Liver (tissue), 9 donors: ENCODE measurements around the gene PABPC1L. TPM values are rescaled to one million over a fixed set of nuclear protein-coding genes. Genes with fewer than 3 reads are reported as not detected.

ENCODE experiments used
- DNase-seq: peaks from one replicate; pipeline ENCODE4 v3.0.0-alpha.2; 2017; ENCODE audit warnings: low spot score
- H3K27ac ChIP-seq, 2 donors: one replicate each; pipeline ENCODE4 v1.7.0; 2013; ENCODE audit warnings: inconsistent platforms in 2 of 2, low read length in 2 of 2, control low read depth in 1 of 2, low read depth in 1 of 2, mild to moderate bottlenecking in 1 of 2
- H3K27me3 ChIP-seq, 4 donors: one replicate each; pipeline versions ENCODE4 v1.6.1 to v1.7.0; 2013; ENCODE audit warnings: low read length in 3 of 4, inconsistent platforms in 1 of 4, mild to moderate bottlenecking in 1 of 4, moderate library complexity in 1 of 4; ENCODE audit not compliant: control insufficient read depth in 4 of 4, insufficient read depth in 4 of 4
- H3K36me3 ChIP-seq, 4 donors: one replicate each; pipeline versions ENCODE4 v1.6.1 to v1.7.0; 2013; ENCODE audit warnings: low read length in 3 of 4, mild to moderate bottlenecking in 3 of 4, low read depth in 1 of 4, moderate library complexity in 1 of 4; ENCODE audit not compliant: control insufficient read depth in 4 of 4, insufficient read depth in 3 of 4
- H3K4me1 ChIP-seq, 4 donors: one replicate each; pipeline versions ENCODE4 v1.6.1 to v1.7.0; 2013; ENCODE audit warnings: low read length in 3 of 4, mild to moderate bottlenecking in 3 of 4, moderate library complexity in 1 of 4; ENCODE audit not compliant: control insufficient read depth in 4 of 4, insufficient read depth in 4 of 4
- H3K4me3 ChIP-seq, 3 donors: one replicate each; pipeline versions ENCODE4 v1.6.1 to v1.7.0; 2013; ENCODE audit warnings: low read length in 3 of 3, control low read depth in 1 of 3, low read depth in 1 of 3, mild to moderate bottlenecking in 1 of 3
- H3K9ac ChIP-seq, 2 donors: one replicate each; pipeline ENCODE4 v1.7.0; 2013; ENCODE audit warnings: low read length in 2 of 2, mild to moderate bottlenecking in 2 of 2, moderate library complexity in 2 of 2, control low read depth in 1 of 2, low read depth in 1 of 2
- H3K9me3 ChIP-seq, 4 donors: one replicate each; pipeline versions ENCODE4 v1.6.1 to v1.7.0; 2013; ENCODE audit warnings: low read length in 3 of 4; ENCODE audit not compliant: control insufficient read depth in 4 of 4
- EGR1 ChIP-seq, 2 donors: IDR thresholded peaks; 2 replicates each; pipeline ENCODE4 v1.6.1; 2016 to 2018; ENCODE audit warnings: antibody characterized with exemption in 2 of 2, low read depth in 2 of 2
- FOXA1 ChIP-seq: IDR thresholded peaks from 2 replicates; pipeline ENCODE4 v1.6.1; 2016; ENCODE audit warnings: antibody characterized with exemption
- FOXA2 ChIP-seq: IDR thresholded peaks from 2 replicates; pipeline ENCODE4 v1.6.1; 2016; ENCODE audit warnings: antibody characterized with exemption
- GABPA ChIP-seq, 2 donors: IDR thresholded peaks in 1 of 2; conservative IDR thresholded peaks in 1 of 2; 2 replicates each; pipeline ENCODE4 v1.6.1; 2016; ENCODE audit warnings: antibody characterized with exemption in 2 of 2, mild to moderate bottlenecking in 1 of 2, moderate library complexity in 1 of 2
- HNF4A ChIP-seq, 2 donors: conservative IDR thresholded peaks; 2 replicates each; pipeline ENCODE4 v1.6.1; 2016; ENCODE audit warnings: antibody characterized with exemption in 2 of 2, mild to moderate bottlenecking in 2 of 2
- HNF4G ChIP-seq: IDR thresholded peaks from 2 replicates; pipeline ENCODE4 v1.6.1; 2016; ENCODE audit warnings: antibody characterized with exemption
- JUND ChIP-seq, 2 donors: IDR thresholded peaks; 2 replicates each; pipeline ENCODE4 v1.6.1; 2016; ENCODE audit warnings: antibody characterized with exemption in 2 of 2
- MAX ChIP-seq: IDR thresholded peaks from 2 replicates; pipeline ENCODE4 v1.6.1; 2016; ENCODE audit warnings: antibody characterized with exemption
- NR2F2 ChIP-seq: IDR thresholded peaks from 2 replicates; pipeline ENCODE4 v1.6.1; 2016; ENCODE audit warnings: antibody characterized with exemption
- RAD21 ChIP-seq, 2 donors: IDR thresholded peaks; 2 replicates each; pipeline ENCODE4 v1.6.1; 2016; ENCODE audit warnings: antibody characterized with exemption in 2 of 2, mild to moderate bottlenecking in 2 of 2
- RXRA ChIP-seq, 2 donors: IDR thresholded peaks; 2 replicates each; pipeline ENCODE4 v1.6.1; 2017 to 2018; ENCODE audit warnings: antibody characterized with exemption in 2 of 2, mild to moderate bottlenecking in 1 of 2
- SP1 ChIP-seq: IDR thresholded peaks from 2 replicates; pipeline ENCODE4 v1.6.1; 2018; ENCODE audit warnings: antibody characterized with exemption, mild to moderate bottlenecking
- TAF1 ChIP-seq: conservative IDR thresholded peaks from 2 replicates; pipeline ENCODE4 v1.6.1; 2016; ENCODE audit warnings: antibody characterized with exemption, mild to moderate bottlenecking
- YY1 ChIP-seq: IDR thresholded peaks from 2 replicates; pipeline ENCODE4 v1.6.1; 2016; ENCODE audit warnings: antibody characterized with exemption, mild to moderate bottlenecking
- ZBTB33 ChIP-seq: IDR thresholded peaks from 2 replicates; pipeline ENCODE4 v1.6.1; 2016; ENCODE audit warnings: antibody characterized with exemption
- WGBS: extraction: QIAGEN DNeasy Blood & Tissue Kit; methylation state at CpG from one replicate; pipeline ENCODE4 v1.1.7; 2013; 5-methylcytosine and 5-hydroxymethylcytosine counted together
- polyA plus RNA-seq, 2 donors: library from polyadenylated mRNA; stranded (reverse) in 1 of 2; unstranded in 1 of 2; fragments of 200-250 nt in 1 of 2; fragments of >200 nt in 1 of 2; fragmentation: Nextera tagmentation in 1 of 2; extraction: Ambion mirVana in 1 of 2; gene quantifications; one replicate each; pipeline versions ENCODE4 v1.2.1 to v1.2.3, GENCODE V29; 2013 to 2015
- total RNA-seq, 2 donors: library from RNA; depleted of rRNA; stranded (reverse); fragments of >200 nt; gene quantifications; one replicate each; pipeline ENCODE4 v1.2.3, GENCODE V29; 2014
- TF ChIP-seq, protein P1 (sequence below): IDR thresholded peaks from 2 replicates; pipeline ENCODE4 v1.6.1; 2016; ENCODE audit warnings: antibody characterized with exemption
- TF ChIP-seq, protein P2 (sequence below): fragments of 150-350 bp; IDR thresholded peaks from 2 replicates; pipeline ENCODE4 v1.5.1; 2017; ENCODE audit warnings: improper control_type of control experiment, low read depth, low read length; ENCODE audit not compliant: missing input control
- TF ChIP-seq, protein P3 (sequence below): IDR thresholded peaks from 2 replicates; pipeline ENCODE4 v1.6.1; 2016; ENCODE audit warnings: antibody characterized with exemption, mild to moderate bottlenecking
- donor health status: healthy.
- donor health status: healthy.
- donor health status: healthy.
- donor health status: healthy.
- donor health status: healthy.

The PABPC1L gene
- total and polyA plus RNA-seq, 4 donors: 4.7 to 21.0 (median 10.9) TPM

DNA sequence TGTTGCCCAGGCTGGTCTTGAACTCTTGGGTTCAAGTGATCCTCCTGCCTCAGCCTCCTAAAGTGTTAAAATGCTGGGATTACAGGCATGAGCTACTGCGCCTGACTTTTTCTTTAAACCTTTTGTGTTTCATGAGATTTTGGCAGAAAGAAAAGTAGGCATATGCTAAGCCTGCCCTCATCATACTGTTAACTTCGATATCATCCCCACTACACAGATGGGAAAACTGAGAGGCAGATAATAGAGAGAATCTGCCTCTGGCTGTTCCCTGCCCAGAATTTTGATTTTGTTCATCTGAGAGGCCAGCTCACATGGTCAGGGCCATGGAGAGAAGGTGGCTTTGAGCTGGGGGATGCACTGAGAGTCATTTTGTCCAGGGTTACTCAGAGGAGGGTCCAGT lies 7.5 kb downstream of the PABPC1L start:
- no peak for DNase-seq
- Histone ChIP-seq H3K9me3 (no peaks in the 10 kb centered on the region), H3K9ac (no peak overlapping the region), H3K27me3 (no peaks in the 10 kb centered on the region), H3K36me3 (peaks cover 0 to 18% (median 8%) of the 10 kb centered on the region in 4 donors), H3K4me3 (no peak overlapping the region), H3K27ac (no peak overlapping the region), H3K4me1 (no peaks in the 10 kb centered on the region)
- 98% methylated on average over 2 of the region's 2 CpGs for WGBS
- TF ChIP-seq HNF4G (no peak), GABPA (IDR thresholded peaks at IDR 0.05 in 1 of 2, conservative IDR thresholded peaks at IDR 0.05 in 1 of 2) (no peak), RAD21 (IDR thresholded peaks at IDR 0.05) (no peak), ZBTB33 (no peak), YY1 (no peak), FOXA1 (no peak), RXRA (IDR thresholded peaks at IDR 0.05) (no peak), SP1 (no peak), FOXA2 (no peak), JUND (IDR thresholded peaks at IDR 0.05) (no peak), EGR1 (IDR thresholded peaks at IDR 0.05; ENCODE audit: low read depth in 2 of 2) (no peak), HNF4A (conservative IDR thresholded peaks at IDR 0.05) (no peak), MAX (no peak), TAF1 (no peak)
- TF ChIP-seq, protein P1, sequence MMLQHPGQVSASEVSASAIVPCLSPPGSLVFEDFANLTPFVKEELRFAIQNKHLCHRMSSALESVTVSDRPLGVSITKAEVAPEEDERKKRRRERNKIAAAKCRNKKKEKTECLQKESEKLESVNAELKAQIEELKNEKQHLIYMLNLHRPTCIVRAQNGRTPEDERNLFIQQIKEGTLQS: no peak
- TF ChIP-seq, protein P2, sequence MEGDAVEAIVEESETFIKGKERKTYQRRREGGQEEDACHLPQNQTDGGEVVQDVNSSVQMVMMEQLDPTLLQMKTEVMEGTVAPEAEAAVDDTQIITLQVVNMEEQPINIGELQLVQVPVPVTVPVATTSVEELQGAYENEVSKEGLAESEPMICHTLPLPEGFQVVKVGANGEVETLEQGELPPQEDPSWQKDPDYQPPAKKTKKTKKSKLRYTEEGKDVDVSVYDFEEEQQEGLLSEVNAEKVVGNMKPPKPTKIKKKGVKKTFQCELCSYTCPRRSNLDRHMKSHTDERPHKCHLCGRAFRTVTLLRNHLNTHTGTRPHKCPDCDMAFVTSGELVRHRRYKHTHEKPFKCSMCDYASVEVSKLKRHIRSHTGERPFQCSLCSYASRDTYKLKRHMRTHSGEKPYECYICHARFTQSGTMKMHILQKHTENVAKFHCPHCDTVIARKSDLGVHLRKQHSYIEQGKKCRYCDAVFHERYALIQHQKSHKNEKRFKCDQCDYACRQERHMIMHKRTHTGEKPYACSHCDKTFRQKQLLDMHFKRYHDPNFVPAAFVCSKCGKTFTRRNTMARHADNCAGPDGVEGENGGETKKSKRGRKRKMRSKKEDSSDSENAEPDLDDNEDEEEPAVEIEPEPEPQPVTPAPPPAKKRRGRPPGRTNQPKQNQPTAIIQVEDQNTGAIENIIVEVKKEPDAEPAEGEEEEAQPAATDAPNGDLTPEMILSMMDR: no peak
- TF ChIP-seq, protein P3, sequence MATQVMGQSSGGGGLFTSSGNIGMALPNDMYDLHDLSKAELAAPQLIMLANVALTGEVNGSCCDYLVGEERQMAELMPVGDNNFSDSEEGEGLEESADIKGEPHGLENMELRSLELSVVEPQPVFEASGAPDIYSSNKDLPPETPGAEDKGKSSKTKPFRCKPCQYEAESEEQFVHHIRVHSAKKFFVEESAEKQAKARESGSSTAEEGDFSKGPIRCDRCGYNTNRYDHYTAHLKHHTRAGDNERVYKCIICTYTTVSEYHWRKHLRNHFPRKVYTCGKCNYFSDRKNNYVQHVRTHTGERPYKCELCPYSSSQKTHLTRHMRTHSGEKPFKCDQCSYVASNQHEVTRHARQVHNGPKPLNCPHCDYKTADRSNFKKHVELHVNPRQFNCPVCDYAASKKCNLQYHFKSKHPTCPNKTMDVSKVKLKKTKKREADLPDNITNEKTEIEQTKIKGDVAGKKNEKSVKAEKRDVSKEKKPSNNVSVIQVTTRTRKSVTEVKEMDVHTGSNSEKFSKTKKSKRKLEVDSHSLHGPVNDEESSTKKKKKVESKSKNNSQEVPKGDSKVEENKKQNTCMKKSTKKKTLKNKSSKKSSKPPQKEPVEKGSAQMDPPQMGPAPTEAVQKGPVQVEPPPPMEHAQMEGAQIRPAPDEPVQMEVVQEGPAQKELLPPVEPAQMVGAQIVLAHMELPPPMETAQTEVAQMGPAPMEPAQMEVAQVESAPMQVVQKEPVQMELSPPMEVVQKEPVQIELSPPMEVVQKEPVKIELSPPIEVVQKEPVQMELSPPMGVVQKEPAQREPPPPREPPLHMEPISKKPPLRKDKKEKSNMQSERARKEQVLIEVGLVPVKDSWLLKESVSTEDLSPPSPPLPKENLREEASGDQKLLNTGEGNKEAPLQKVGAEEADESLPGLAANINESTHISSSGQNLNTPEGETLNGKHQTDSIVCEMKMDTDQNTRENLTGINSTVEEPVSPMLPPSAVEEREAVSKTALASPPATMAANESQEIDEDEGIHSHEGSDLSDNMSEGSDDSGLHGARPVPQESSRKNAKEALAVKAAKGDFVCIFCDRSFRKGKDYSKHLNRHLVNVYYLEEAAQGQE: no peak

DNA sequence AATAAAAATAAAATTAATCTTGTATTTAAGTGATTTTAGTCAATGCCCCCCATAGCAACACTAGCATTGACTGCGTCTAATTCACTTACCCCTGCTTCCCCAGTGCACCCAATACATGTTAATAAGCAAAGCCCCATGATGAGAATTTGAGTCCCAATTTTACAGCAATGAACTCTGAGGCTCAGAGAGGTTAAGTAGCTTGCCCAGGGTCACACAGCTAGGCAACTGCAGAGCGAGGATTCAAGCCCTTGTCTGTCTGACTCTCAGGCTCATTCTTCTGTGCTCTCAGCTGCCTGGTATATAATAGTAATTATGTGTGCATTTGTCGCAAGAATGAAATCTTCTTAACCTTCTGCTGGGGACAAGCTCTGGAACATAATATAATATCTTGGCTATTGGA lies 8.5 kb downstream of the PABPC1L start:
- WGBS: 98% methylated on average over 3 of the region's 3 CpGs
- TF ChIP-seq, protein P1: no peak
- TF ChIP-seq FOXA1 (no peak), EGR1 (IDR thresholded peaks at IDR 0.05; ENCODE audit: low read depth in 2 of 2) (no peak), FOXA2 (no peak), RXRA (IDR thresholded peaks at IDR 0.05) (no peak), NR2F2 (no peak), HNF4A (conservative IDR thresholded peaks at IDR 0.05) (no peak), TAF1 (no peak), HNF4G (no peak), RAD21 (IDR thresholded peaks at IDR 0.05) (no peak), JUND (IDR thresholded peaks at IDR 0.05) (no peak)
- TF ChIP-seq, protein P3: no peak
- TF ChIP-seq, protein P2: no peak

More for the DNA sequence above, 8.5 kb downstream of the PABPC1L start:
- H3K9me3 ChIP-seq: no peaks in the 10 kb centered on the region
- H3K4me1 ChIP-seq: no peaks in the 10 kb centered on the region
- no peak for DNase-seq
- peaks cover 1 to 21% (median 7%) of the 10 kb centered on the region in 4 donors for H3K36me3 ChIP-seq
- H3K4me3 ChIP-seq: no peak overlapping the region
- H3K27me3 ChIP-seq: no peaks in the 10 kb centered on the region
- H3K27ac ChIP-seq: no peak overlapping the region
- H3K9ac ChIP-seq: no peak overlapping the region
